M059J (cell line): ENCODE measurements around the gene GOLGA5. TPM values are rescaled to one million over a fixed set of nuclear protein-coding genes. Genes with fewer than 3 reads are reported as not detected.
"Not testable (repeated sequence)": the region's sequence is repeated elsewhere in the genome, so short reads cannot be mapped to it uniquely, and the experiment has no call there.

ENCODE experiments used
- DNase-seq: peaks from one replicate; pipeline ENCODE4 v3.0.0-alpha.2; 2012; ENCODE audit warnings: low read depth
- total RNA-seq: library from RNA; depleted of rRNA; stranded (reverse); fragments of >200 nt; shearing (Covaris generic); gene quantifications from 2 replicates; pipeline ENCODE4 v1.2.3, GENCODE V29; 2014

GOLGA5 gene
- total RNA-seq, 1 experiment from 2014 or later, result 36.7 TPM

DNA sequence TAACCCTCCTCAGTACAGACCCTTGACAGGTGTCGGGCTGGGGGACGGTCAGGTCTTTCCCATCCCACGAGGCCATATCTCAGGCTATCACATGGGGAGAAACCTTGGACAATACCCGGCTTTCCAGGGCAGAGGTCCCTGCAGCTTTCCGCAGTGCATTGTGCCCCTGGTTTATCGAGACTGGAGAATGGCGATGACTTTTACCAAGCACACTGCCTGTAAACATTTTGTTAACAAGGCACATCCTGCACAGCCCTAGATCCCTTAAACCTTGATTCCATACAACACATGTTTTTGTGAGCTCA, 26.4 kb downstream of the GOLGA5 start:
- DNase-seq, result not testable (repeated sequence)

DNA sequence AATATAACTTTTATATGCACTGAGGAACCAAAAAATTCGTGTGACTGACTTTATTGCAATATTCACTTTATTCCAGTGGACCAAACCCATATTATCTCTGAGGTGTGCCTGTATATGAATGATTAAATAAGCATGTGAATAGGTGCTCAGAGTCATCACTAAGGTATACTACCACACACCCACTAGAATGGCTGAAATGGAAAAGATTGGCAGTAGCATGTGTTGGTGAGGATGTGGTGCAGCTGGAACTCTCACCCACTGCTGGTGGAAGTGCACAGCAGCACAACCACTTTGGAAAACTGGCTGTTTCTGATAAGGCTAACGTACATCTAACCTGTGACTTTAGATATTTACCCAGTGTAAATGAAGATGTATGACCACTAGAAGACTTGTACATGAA, 36.8 kb downstream of the GOLGA5 start:
- DNase-seq, result no peak

DNA sequence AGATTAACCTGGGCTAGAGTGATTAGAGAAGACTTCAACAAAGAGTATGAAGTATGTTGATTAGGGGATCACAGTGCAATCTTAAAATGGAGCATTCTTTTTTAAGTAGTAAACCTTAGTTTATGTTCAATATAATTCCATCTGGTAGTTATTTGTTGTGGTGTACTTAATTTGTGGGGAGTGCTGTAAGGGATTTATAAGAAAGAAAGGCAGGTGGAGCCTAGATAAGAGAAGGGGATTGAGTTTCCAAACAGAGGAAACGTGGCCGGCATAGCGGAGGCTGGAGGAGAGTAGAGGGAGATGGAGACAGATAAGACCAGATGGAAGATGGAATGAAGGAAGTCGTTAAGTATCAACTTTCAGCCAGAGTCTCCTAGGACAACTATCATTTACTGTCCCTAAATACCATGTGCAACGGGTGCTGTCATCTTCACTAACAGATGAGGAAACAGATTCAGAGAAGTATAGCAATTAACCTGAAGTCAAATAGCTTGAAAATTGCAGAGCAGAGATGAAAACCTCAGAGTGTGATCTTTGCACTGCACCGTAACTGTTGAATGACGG, 38.1 kb downstream of the GOLGA5 start:
- no peak for DNase-seq

DNA sequence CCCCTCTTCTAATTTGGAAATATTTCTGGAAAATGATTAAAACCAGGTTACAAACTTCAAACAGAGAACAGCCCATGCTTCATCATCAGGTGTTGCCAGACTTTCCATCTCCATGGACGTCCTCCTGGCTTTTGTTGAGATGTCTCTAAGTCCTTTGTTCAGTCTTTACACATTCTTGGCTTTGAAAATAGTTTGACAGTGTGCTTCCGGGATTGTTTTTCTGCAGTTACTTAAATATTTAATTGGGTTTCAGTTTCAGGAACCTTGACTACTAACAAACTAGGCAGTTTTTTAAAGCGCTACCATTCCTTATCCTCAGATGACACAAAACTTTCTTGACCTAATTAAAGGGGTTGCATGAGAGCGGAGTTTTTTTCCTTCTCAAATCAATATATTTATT, 47.8 kb downstream of the GOLGA5 start:
- no peak for DNase-seq

DNA sequence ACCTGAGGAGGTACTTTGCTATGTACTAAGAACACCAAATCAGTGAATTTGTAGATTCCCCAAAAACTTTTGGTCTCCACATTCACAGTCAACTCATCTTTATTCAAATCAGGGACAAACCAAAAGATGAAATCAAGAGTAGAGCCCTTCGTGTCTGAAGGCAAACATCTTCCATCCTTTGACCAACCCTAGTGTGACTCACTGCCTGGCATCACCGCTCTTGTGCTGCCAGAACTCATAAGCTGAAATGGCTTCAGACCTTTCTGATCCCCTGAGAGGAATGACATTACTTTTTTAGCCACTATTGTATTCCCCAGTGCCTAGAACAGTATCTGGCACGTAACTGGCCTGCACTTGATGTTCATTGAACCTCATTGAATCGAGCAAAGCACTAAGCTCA, 50.1 kb downstream of the GOLGA5 start:
- peak; percentile 11 for DNase-seq

DNA sequence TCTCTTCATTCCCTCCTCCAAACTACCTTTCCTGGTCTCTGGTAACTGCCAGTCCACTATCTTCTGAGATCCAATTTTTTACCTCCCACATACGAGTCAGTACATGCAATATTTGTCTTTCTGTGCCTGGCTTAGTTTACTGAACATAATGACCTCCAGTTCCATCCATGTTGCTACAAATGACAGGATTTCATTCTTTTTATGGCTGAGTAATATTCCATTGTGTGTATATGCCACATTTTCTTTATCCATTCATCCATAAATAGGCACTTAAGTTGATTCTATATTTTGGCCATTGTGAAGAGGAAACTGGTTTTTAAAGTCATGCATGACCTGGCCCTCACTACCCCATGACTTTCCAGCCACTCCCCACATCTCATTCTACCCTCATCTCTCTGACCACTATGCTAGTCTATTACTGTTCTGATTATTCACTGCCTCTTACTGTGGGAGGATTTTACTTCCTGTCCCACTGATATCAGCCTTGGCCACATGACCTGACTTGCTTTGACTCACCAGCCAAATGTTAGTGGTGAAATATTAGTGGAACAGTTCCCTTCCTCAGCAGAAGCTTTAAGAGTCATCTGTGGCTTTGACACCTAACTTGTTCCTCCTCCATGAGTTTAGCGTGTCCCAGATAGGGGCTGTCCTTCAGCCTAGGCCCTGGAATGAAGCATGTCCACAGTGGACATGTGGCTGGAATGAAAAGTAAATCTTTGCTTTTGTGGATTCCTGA, 52.2 kb downstream of the GOLGA5 start:
- DNase-seq, result peak; percentile 62

DNA sequence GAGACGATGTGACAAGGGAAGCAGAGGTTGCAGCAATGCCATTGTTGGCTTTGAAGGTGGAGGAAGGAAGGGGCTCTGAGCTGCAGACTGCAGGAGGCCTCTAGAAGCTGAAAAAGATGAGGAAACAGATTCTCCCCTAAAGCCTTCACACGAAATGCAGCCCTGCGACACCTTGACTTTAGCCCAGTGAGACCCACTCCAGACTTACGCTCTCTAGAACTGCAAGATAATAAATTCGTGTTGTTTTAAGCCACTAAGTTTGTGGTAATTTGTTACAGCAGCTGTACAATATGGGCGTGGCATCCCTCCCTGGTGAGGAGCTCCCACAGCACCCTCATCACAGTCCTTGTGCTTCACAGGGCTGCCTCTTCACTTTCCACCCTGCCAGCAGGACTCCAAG, 53.2 kb downstream of the GOLGA5 start:
- DNase-seq, result no peak

DNA sequence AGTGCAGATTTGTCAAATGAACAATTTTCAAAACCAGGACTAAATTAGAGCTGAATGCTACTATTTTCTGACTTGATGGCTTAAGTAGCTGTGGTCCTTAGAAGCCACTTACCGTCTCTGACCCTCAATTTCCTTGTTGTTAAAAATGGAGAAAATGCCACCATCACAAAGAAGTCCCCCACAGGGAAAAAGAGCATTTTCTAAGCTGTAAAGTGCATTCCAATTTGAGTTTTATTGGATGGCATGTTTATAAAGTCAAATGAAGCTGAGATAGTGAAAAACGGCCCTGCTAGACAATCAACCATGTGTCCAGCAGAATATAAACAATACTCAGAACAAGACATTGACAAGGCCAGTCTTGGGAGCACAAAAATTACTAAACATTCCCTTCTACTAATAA, 53.6 kb downstream of the GOLGA5 start:
- no peak for DNase-seq

DNA sequence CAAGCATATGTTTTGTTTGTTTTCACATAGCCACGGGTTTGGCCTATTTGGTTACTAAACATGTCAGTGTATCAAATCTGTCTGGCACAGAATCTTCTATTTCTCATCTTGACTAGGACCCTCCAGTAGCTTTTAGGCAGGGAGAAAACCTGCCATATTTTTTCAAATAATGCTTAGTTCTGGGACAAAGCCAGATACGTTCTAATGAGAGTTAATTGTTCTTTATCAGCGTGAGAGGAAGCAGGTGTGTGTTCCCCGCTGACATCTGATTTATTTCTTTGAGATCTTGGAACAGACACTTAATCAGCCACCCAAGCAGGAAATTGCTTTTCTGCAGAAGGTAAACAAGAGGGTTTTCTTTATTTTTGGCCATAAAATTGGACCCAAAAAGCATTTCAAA, 54.8 kb downstream of the GOLGA5 start:
- DNase-seq, result no peak

DNA sequence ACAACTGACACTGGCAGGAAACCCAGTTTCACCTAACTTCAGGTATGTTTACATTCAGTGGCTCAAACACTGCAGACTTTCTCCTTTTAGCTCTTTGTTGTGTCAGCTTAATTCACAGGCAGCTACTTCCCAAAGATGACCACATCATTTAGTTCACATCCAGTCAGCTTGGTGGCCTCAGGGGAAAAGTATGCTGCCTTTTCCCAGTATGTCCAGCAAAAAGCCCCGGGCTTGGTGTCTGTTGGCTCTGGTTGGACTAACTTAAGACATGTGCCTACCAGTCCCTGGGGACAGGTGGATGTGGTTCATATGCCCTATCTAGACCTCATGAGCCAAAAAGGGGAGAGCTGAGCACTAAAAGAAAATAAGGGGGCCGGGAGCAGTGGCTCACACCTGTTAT, 56.4 kb downstream of the GOLGA5 start:
- peak; percentile 18 for DNase-seq

DNA sequence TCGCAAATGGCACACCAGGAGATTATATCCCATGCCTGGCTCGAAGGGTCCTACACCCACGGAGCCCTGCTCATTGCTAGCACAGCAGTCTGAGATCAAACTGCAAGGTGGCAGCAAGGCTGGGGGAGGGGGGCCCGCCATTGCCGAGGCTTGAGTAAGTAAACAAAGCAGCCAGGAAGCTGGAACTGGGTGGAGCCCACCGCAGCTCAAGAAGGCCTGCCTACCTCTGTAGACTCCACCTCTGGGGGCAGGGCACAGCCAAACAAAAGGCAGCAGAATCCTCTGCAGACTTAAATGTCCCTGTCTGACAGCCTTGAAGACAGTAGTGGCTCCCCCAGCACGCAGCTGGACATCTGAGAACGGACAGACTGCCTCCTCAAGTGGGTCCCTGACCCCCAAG, 59.0 kb downstream of the GOLGA5 start:
- not testable (repeated sequence) for DNase-seq

DNA sequence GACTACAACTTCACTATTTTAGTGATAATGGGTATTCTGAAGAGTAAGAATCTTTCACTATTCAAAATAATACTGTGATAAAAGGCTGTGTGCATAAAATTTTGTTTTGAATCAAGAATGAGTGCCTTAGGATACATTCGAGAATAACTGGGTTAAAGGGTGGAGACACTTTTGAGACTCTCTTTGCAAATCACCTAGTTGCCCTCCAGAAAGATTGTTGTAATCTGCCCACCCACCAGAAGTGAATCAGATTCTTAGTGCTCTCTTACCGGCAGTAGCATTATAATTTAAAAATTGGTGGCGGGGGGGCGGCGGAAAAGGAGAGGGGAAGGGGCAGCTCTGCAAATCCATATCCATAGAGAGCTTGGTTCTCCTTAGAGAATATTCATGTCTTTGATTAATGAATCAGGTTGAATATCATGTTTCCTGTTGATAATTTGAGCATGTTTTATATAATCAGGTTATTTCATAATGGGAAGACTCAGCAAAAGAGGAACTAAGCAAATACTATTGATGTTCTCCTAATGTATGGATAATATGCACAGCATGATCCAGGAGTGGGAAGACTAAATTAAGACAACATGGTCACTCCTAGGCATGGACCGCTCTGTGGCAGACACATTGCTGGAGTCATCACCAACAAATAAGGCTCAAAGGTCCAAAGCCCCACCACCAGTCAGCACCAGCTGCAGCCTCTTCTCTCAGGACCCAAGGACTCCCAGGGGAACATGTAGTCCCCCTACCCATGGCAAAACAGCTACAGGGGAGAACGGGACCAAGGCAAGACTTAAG, 66.1 kb downstream of the GOLGA5 start:
- DNase-seq, result no peak

DNA sequence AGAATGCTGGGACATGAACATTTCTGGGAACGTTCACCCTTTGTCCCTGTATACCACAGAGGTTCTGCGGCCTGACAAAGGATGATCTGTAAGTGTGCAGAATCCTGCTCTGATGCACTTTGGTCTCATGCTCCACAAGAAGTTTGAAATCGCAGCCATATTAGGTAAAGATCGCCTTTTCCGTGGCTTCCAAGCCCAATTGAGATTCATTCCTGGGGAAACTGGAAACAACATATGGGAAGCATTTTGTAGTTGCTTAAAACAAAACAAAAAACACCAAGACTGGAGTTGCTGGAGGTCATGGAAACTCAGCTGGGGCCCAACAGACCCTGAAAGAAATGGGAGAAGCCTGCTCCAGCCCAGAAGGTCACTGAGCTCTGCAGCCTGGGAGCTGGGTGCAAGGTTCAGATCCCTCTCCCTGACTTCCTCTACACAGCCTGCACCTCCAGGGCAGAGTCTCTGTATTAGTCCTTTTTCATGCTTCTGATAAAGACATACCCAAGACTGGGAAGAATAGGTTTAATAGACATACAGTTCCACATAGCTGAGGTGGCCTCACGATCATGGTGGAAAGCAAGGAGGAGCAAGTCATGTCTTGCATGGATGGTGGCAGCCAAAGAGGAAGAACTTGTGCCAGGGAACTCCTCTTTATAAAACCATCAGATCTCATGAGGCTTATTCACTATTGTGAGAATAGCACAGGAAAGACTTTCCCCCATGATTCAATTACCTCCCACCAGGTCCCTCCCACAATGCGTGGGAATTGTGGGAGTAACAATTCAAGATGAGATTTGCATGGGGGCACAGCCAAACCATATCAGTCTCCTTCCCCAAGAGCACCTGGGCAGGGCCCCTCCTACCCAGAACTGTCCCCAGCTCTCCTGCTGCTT, 68.0 kb downstream of the GOLGA5 start:
- DNase-seq, result no peak

DNA sequence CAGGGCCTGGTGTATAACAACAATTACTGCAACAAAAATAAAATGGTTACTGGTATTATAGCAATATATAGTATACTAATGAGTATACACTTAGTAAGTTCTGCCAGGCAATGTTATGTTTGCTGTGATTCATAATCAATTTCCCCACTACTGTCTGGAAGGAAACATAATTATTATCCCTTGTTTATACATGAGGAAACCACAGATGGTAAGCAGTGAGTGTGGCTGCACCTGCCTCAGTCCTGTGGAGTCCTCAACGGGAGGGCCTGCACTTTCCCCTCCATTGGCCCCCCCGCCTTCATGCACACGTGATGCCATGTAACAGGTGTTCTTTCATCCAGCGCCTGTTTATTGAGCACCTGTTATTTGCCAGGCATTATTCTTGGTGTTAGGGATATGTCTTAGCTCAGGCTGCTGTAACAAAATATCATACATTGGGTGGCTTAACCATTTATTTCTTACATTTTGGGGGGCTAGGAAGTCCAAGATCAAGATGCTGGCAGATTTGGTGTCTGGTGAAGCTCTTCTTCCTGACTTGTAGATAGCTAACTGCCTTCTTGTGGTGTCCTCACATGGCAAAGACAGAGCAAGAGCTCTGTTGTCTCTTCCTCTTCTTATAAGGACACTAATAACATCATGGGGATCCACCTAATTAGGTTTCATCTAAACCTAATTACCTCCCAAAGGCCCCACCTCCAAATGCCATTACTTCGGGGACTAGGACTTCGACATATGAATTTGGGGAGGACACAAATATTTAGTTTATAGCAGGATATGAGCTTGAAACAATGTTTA, 69.4 kb downstream of the GOLGA5 start:
- DNase-seq, result no peak

DNA sequence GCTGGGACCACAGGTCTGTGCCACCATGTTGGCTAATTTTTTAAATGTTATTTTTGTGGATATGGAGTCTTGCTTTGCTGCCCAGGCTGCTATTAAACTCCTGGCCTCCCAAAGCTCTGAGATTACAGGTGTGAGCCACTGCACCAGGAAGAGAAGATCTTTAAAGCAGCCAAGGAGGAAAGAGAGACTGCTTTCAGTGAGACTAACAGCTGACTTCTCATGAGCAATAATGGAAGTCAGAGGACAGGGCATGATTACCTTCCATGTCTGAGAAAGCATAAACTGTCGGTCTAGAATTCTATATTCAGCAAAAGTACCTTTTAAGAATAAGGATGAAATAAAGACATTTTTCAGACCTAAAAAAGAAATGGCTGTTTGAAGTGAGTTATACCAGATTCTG, 71.6 kb downstream of the GOLGA5 start:
- DNase-seq, result no peak

DNA sequence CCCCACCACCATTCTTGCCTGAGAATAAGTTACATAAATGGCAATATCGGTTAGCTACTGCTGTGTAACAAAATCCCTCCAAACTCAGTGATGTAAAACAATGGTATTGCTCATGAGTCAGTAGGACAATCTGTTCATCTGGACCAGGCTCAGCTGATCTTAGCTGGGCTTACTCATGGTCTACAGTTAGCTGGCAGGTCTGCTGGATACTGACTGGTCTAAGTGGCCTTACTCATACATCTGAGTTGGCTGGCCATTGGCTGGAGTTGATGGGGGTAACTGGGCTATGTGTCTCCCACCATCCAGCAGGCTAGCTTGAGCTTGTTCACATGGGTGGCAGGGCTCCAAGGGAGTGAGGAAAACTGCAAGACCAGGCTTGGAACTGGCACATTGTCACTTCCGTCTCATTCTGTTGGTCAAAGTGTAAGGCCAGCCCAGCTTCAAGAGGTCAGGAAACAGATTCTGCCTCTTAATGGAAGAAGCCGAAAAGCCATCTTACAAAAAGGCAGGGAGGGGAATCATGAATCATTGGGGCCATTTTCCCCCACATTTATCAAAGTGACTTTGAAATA, 72.2 kb downstream of the GOLGA5 start:
- DNase-seq, result no peak

DNA sequence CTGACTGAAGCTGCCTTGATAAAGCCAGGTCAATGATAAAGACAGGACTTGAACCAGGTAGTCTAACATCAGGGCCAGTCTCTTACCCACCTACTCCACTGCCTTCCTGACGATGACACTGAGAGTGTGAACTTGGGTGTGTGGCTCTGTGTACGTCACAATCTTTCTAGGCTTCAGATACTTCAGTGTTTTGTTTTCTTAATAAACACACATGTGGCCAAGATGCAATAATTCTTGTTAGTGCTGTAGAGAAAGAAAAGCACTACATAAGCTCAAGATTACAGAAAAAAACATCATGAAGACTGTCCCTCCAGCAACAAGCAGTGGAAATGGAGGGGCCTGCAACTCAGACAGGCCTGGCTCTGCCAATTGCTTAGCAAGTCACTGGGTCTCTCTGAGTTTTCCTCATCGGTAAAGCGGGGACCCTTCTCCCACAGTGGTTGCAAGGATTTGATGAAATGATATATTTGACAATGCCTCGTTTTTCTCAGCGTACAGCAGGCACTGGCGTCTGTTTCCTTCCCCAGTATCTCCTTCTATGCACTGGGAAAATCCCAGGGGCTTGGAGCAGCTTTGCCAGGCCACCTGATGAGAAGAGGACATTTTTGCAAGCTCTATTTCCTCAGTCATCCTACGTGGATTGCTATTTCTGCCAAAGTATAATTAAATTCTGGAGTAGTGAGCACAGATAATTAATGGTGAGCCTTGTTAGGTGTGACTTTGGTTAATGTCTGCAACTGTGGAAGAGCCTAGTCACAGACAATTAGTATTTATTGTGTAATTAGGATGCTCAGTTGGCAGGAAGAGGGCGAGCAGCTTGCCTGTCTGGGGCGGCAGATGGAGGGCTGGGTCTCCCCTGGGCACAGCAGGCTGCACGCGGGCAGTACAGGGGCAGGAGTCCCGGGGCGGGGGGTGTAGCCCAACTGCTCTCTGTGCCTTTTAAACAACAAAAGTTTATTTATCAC, 73.1 kb downstream of the GOLGA5 start:
- DNase-seq, result no peak

DNA sequence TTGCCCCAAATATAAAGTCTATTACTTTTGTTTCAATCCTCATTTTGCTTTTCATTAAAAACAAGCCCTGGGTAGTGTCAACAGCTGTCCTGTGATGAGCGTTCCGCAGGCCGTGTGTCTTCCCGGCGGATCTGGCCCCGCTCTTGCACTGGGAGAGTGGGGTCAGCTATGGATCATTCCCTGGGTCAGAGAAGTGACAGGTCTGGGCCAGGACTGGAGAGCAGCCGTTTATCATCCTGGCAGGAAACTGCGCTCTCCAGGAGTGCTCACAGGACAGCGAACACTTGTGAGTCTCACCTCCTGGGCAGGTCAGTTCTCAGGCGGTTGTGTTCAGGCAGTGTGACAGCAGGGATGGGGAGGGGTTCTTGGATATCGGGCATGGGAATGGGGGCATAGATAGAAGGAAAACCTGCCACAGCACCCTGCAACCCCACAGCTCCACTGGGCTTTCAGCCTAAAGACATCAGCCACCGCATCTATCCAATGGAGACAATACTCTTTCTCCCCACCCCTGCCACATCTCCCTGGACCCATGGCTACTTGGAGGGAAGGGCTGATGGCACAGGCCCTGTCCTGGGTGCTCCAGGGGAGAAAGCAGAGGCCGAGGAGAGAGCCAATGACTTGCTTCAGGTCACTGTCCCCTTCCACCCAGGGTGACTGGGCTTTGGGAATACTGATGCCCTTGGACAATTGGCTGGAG, 81.0 kb downstream of the GOLGA5 start:
- DNase-seq, result no peak

DNA sequence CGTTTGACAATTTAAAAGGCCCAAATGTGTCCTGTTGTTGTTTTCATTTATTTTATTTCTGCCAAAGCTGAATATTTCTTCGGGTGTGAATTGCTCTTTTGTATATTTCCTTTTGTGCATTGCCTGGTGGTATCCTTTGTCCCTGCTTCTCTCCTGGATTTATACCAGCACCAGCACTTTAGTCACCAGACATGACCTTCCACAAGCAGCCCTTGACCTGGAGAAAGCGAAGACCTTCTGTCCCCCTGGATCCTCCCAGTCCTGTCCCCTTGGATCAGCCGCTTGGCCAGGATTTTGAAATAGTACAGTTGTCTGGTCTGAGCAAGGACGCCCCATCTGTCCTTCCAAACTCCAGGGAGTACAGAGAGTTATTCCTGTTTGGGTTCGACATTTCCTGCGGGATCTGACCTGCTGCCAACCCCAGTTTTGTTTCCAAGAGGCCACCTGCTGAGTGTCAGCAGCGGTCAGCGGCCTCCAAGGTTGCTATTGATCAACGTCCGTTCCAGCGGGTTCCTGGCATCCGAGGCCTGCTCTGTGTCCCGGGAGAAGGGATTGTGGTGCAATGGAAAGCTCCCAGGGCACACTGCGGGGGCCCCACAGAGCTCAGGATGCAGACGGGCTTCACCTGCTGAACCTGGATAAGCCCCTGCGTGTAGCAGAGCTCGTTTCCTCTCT, 83.8 kb downstream of the GOLGA5 start:
- DNase-seq, result no peak
